ENCODE results near the gene AQP12B. TPM values are rescaled to one million over a fixed set of nuclear protein-coding genes. Genes with fewer than 3 reads are reported as not detected.

The AQP12B gene
- total and polyA plus RNA-seq, 2 of the 13 experiments (the other 11 are each of a cell fraction or from before 2014, with no cell fraction given) = not detected

DNA sequence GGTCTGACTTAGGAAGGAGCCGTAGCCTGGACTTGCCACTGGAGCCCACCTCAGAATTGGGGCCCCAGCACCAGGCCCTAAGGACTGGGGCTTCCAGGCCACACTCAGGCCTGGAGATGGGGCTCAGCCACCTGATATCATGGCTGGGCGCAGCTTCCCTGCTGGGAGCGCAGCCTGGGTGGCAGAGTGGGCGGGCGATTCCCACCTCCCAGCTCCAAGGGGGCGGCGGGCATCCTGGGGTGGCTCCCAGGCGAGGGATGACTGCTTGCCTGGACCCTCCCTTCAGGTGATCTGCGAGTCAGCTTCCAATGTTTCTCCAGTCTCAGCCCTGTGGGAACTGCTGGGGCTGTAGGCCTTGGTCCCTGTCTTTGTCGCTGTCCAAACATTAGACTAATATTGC lies 37.3 kb downstream of the AQP12B start:
- no peak overlapping the region for H3K4me3 ChIP-seq (replicated peaks in 1 of 3; ENCODE audit: insufficient read depth in 1 of 3, low read depth in 2 of 3, low read length in 3 of 3)
- BruUV-seq (replicated peaks) = no TSS peak
- H2AFZ ChIP-seq (ENCODE audit: low read length) = no peak overlapping the region
- FAIRE-seq = no peak
- H3K9me3 ChIP-seq (ENCODE audit: low read length) = no peaks in the 10 kb centered on the region
- WGBS (ENCODE audit: low lambda C conversion rate) = no CpG with 5 or more reads among the region's 10 CpGs
- H4K20me1 ChIP-seq (ENCODE audit: insufficient read depth, low read length) = no peaks in the 10 kb centered on the region; the same call in 1 of the 2 replicates
- no peak for DNase-seq (ENCODE audit: low spot score)
- intact Hi-C loops (cut with micrococcal nuclease; ENCODE audit: unreplicated experiment) = loop anchor here (10.0 kb wide), 1 partner anchor 131 kb away; no protein-coding TSS in a partner anchor
- in situ Hi-C loops (cut with HindIII; ENCODE audit: extremely low pct_ligation_motif_present, low pct_unique_long_range_greater_than_20kb) = no loop called here
- TF ChIP-seq PLRG1 (conservative IDR thresholded peaks at IDR 0.05) = no peak
- TF ChIP-seq, protein P1, sequence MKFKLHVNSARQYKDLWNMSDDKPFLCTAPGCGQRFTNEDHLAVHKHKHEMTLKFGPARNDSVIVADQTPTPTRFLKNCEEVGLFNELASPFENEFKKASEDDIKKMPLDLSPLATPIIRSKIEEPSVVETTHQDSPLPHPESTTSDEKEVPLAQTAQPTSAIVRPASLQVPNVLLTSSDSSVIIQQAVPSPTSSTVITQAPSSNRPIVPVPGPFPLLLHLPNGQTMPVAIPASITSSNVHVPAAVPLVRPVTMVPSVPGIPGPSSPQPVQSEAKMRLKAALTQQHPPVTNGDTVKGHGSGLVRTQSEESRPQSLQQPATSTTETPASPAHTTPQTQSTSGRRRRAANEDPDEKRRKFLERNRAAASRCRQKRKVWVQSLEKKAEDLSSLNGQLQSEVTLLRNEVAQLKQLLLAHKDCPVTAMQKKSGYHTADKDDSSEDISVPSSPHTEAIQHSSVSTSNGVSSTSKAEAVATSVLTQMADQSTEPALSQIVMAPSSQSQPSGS (CRISPR knock-in tag; IDR thresholded peaks at IDR 0.05) = no peak
- TF ChIP-seq, protein P2, sequence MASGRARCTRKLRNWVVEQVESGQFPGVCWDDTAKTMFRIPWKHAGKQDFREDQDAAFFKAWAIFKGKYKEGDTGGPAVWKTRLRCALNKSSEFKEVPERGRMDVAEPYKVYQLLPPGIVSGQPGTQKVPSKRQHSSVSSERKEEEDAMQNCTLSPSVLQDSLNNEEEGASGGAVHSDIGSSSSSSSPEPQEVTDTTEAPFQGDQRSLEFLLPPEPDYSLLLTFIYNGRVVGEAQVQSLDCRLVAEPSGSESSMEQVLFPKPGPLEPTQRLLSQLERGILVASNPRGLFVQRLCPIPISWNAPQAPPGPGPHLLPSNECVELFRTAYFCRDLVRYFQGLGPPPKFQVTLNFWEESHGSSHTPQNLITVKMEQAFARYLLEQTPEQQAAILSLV (CRISPR knock-in tag; IDR thresholded peaks at IDR 0.05; ENCODE audit: borderline replicate concordance) = no peak
- TF ChIP-seq TAF15 (IDR thresholded peaks at IDR 0.05; ENCODE audit: low read depth, low read length, poor library complexity, severe bottlenecking) = no peak
- TF ChIP-seq NCOA5 (CRISPR knock-in tag; IDR thresholded peaks at IDR 0.05) = no peak
- TF ChIP-seq ASH2L (IDR thresholded peaks at IDR 0.05; ENCODE audit: insufficient read length, low read depth, low read length) = no peak
- H3K9ac ChIP-seq (ENCODE audit: insufficient read depth, low read depth, low read length) = no peak overlapping the region
- ChIA-PET POLR2A (no interaction called here), CTCF (ENCODE audit: low intra/inter-chr PET ratio, low total read pairs) (no interaction called here)
- H3K27ac ChIP-seq (ENCODE audit: extremely low read length, insufficient read depth, low read length) = no peak overlapping the region
- no peak for ATAC-seq
- H3K79me2 ChIP-seq (ENCODE audit: insufficient read depth, low read length) = no peaks in the 10 kb centered on the region
- peaks cover 45 to 86% of the 10 kb centered on the region in 2 experiments for H3K27me3 ChIP-seq (ENCODE audit: control insufficient read depth in 1 of 2, insufficient read depth in 2 of 2, low read length in 2 of 2)
- no peaks in the 10 kb centered on the region for H3K4me1 ChIP-seq (ENCODE audit: insufficient read depth, low read length)
- H3K36me3 ChIP-seq (replicated peaks in 1 of 2; ENCODE audit: control insufficient read depth in 1 of 2, insufficient read depth in 2 of 2, low read length in 2 of 2) = no peaks in the 10 kb centered on the region
- H3K4me2 ChIP-seq (ENCODE audit: low read depth, low read length) = no peak overlapping the region

All from HepG2 (cell line).